Spleen (tissue), 11 donors: ENCODE measurements around the gene ACO2. TPM values are rescaled to one million over a fixed set of nuclear protein-coding genes. Genes with fewer than 3 reads are reported as not detected.

Experiments used
- DNase-seq: peaks from one replicate; pipeline ENCODE4 v3.0.0-alpha.2; 2020
- H3K27ac ChIP-seq, 8 donors: fragments of 200-600 bp; sonication (generic) in 7 of 8; 1 replicate in 4 of 8; 2 replicates in 4 of 8; pipeline versions ENCODE4 v1.5.0 to v1.8.0; 2016 to 2021; ENCODE audit warnings: inconsistent platforms in 4 of 8, mild to moderate bottlenecking in 4 of 8, moderate library complexity in 1 of 8
- H3K27me3 ChIP-seq, 7 donors: fragments of 200-600 bp; sonication (generic) in 6 of 7; replicated peaks in 1 of 7; 1 replicate in 4 of 7; 2 replicates in 3 of 7; pipeline versions ENCODE4 v1.5.0 to v1.8.0; 2016 to 2021; ENCODE audit warnings: inconsistent platforms in 3 of 7, mild to moderate bottlenecking in 1 of 7
- H3K36me3 ChIP-seq, 6 donors: fragments of 200-600 bp; sonication (generic) in 5 of 6; 1 replicate in 4 of 6; 2 replicates in 2 of 6; pipeline versions ENCODE4 v1.5.0 to v1.8.0; 2016 to 2021; ENCODE audit warnings: inconsistent platforms in 2 of 6
- H3K4me1 ChIP-seq, 6 donors: fragments of 200-600 bp; sonication (generic) in 5 of 6; 1 replicate in 3 of 6; 2 replicates in 3 of 6; pipeline versions ENCODE4 v1.5.0 to v1.8.0; 2016 to 2021; ENCODE audit warnings: inconsistent platforms in 3 of 6
- H3K4me3 ChIP-seq, 8 donors: fragments of 200-600 bp; sonication (generic) in 7 of 8; 1 replicate in 4 of 8; 2 replicates in 4 of 8; pipeline versions ENCODE4 v1.5.0 to v1.8.0; 2016 to 2021; ENCODE audit warnings: inconsistent platforms in 4 of 8, mild to moderate bottlenecking in 4 of 8, moderate library complexity in 2 of 8
- H3K9me3 ChIP-seq, 8 donors: fragments of 200-600 bp; sonication (generic) in 7 of 8; 1 replicate in 4 of 8; 2 replicates in 4 of 8; pipeline versions ENCODE4 v1.5.0 to v1.8.0; 2016 to 2021; ENCODE audit warnings: inconsistent platforms in 4 of 8
- CTCF ChIP-seq, 11 experiments: fragments of 200-600 bp in 7 of 11; fragments of 450-650 bp in 4 of 11; sonication (generic) in 4 of 11; IDR thresholded peaks in 8 of 11; conservative IDR thresholded peaks in 3 of 11; 1 replicate in 7 of 11; 2 replicates in 4 of 11; pipeline versions ENCODE4 v1.4.0 to v1.8.0; 2016 to 2021; ENCODE audit warnings: antibody characterized with exemption in 11 of 11, inconsistent platforms in 4 of 11, mild to moderate bottlenecking in 1 of 11
- POLR2A ChIP-seq, 3 donors: fragments of 450-650 bp; IDR thresholded peaks; one replicate each; pipeline ENCODE4 v1.5.1; 2017; ENCODE audit warnings: antibody characterized with exemption in 3 of 3, mild to moderate bottlenecking in 1 of 3
- POLR2AphosphoS5 ChIP-seq, 3 donors: sonication (generic); formaldehyde crosslinking; IDR thresholded peaks; one replicate each; pipeline ENCODE4 v1.5.1; 2017; ENCODE audit warnings: antibody characterized with exemption in 3 of 3
- WGBS, 5 donors: extraction: QIAGEN DNeasy Blood & Tissue Kit in 3 of 5; methylation state at CpG; one replicate each; pipeline versions ENCODE4 v1.1.5 to v1.1.7; 2013 to 2018; 5-methylcytosine and 5-hydroxymethylcytosine counted together
- intact Hi-C: fragments of 100-400 bp; cut with DNase I; formaldehyde crosslinking; loops from one replicate; pipeline ENCODE4 v1.15.0; 2023; ENCODE audit warnings: low total_unique reads
- polyA plus RNA-seq, 3 donors: library from polyadenylated mRNA; stranded (reverse); fragments of 200-250 nt; gene quantifications; one replicate each; pipeline ENCODE4 v1.2.1, GENCODE V29; 2013
- total RNA-seq, 7 donors: library from RNA; depleted of rRNA in 3 of 7; stranded (reverse); fragments of >200 nt in 3 of 7; fragmentation: NEBNext Ultra II Directional in 4 of 7; extraction: Animal tissue kit (Norgen Biotek cat#: 25700) in 4 of 7; gene quantifications; one replicate each; pipeline versions ENCODE4 v1.1.0 to v1.2.1, GENCODE V29; 2016 to 2021
- donor health status: healthy with polysubstance abuse.
- donor health status: DM: no; HTN: no; CAD: no; lungs with moderate emphysema.
- donor health status: DM: no; HTN: no; CAD: no.
- donor health status: Bipolar disorder and iron deficiency.
- donor health status: healthy.
- donor health status: DM: no; HTN: no; CAD: no.
- donor health status: DM: yes; HTN: yes; CAD: no.

ACO2 gene
- total and polyA plus RNA-seq, 10 donors = 21.4 to 82.0 (median 67.2) TPM

- H3K4me3 ChIP-seq = no peak overlapping the region
- intact Hi-C loops = no loop called here
Measured at GRCh38 chr22:41478473-41478872, 9.6 kb downstream of the ACO2 start.

GRCh38 chr22:41478891-41479521 lies 10.1 kb downstream of the ACO2 start:
- 41 to 72% (median 56%) methylated on average over 7 of the region's 7 CpGs for WGBS, 5 donors
- H3K27ac ChIP-seq = peak overlapping the region in 7 of 8 donors; percentile 41 to 84 (median 53)
- H3K36me3 ChIP-seq = peaks cover 0 to 14% (median 4%) of the 10 kb centered on the region in 6 donors
- no peak for DNase-seq
- no peaks in the 10 kb centered on the region for H3K27me3 ChIP-seq
- TF ChIP-seq POLR2AphosphoS5 (IDR thresholded peaks at IDR 0.05) (no peak), POLR2A (IDR thresholded peaks at IDR 0.05) (no peak), CTCF (IDR thresholded peaks at IDR 0.05 in 8 of 11, conservative IDR thresholded peaks at IDR 0.05 in 3 of 11) (no peak)
- peaks cover 30 to 98% (median 78%) of the 10 kb centered on the region in 6 donors for H3K4me1 ChIP-seq
- intact Hi-C loops = no loop called here
- no peak overlapping the region for H3K4me3 ChIP-seq
- H3K9me3 ChIP-seq = no peaks in the 10 kb centered on the region

More at GRCh38 chr22:41478473-41478872, 9.6 kb downstream of the ACO2 start:
- H3K36me3 ChIP-seq = peaks cover 0 to 15% (median 4%) of the 10 kb centered on the region in 6 donors
- WGBS, 5 donors = 56 to 77% (median 65%) methylated on average over 2 of the region's 2 CpGs
- TF ChIP-seq POLR2A (IDR thresholded peaks at IDR 0.05) (no peak), POLR2AphosphoS5 (IDR thresholded peaks at IDR 0.05) (no peak), CTCF (IDR thresholded peaks at IDR 0.05 in 8 of 11, conservative IDR thresholded peaks at IDR 0.05 in 3 of 11) (no peak)
- H3K9me3 ChIP-seq = no peaks in the 10 kb centered on the region
- no peak for DNase-seq
- no peaks in the 10 kb centered on the region for H3K27me3 ChIP-seq
- peaks cover 27 to 98% (median 77%) of the 10 kb centered on the region in 6 donors for H3K4me1 ChIP-seq
- H3K27ac ChIP-seq = peak overlapping the region in 6 of 8 donors; percentile 41 to 84 (median 57)

- Histone ChIP-seq H3K27ac (peak overlapping the region in 6 of 8 donors; percentile 41 to 84 (median 57)), H3K4me1 (peaks cover 31 to 100% (median 83%) of the 10 kb centered on the region in 6 donors), H3K27me3 (no peaks in the 10 kb centered on the region), H3K9me3 (no peaks in the 10 kb centered on the region), H3K36me3 (peaks cover 0 to 14% (median 4%) of the 10 kb centered on the region in 6 donors), H3K4me3 (no peak overlapping the region)
- TF ChIP-seq POLR2AphosphoS5 (IDR thresholded peaks at IDR 0.05) (no peak), POLR2A (IDR thresholded peaks at IDR 0.05) (no peak), CTCF (IDR thresholded peaks at IDR 0.05 in 8 of 11, conservative IDR thresholded peaks at IDR 0.05 in 3 of 11) (no peak)
- 79 to 92% (median 81%) methylated on average over 6 of the region's 6 CpGs for WGBS, 5 donors
- DNase-seq = no peak
- intact Hi-C loops = no loop called here
Measured at GRCh38 chr22:41479671-41480396, 10.9 kb downstream of the ACO2 start.

- intact Hi-C loops = no loop called here
- 70 to 83% (median 78%) methylated on average over 7 of the region's 7 CpGs for WGBS, 5 donors
- H3K4me1 ChIP-seq = peaks cover 35 to 100% (median 85%) of the 10 kb centered on the region in 6 donors
Measured at GRCh38 chr22:41480397-41480735, 11.4 kb downstream of the ACO2 start.

More at GRCh38 chr22:41480397-41480735, 11.4 kb downstream of the ACO2 start:
- TF ChIP-seq CTCF (IDR thresholded peaks at IDR 0.05 in 8 of 11, conservative IDR thresholded peaks at IDR 0.05 in 3 of 11) (no peak), POLR2A (IDR thresholded peaks at IDR 0.05) (no peak), POLR2AphosphoS5 (IDR thresholded peaks at IDR 0.05) (no peak)
- Histone ChIP-seq H3K27ac (peak overlapping the region in 6 of 8 donors; percentile 20 to 84 (median 57)), H3K36me3 (peaks cover 0 to 14% (median 4%) of the 10 kb centered on the region in 6 donors), H3K9me3 (no peaks in the 10 kb centered on the region), H3K27me3 (no peaks in the 10 kb centered on the region), H3K4me3 (no peak overlapping the region)
- DNase-seq = no peak
